AG10803 (cell line): ENCODE measurements around the gene CTNNA1.

Experiments used
- DNase-seq: peaks from one replicate; pipeline ENCODE4 v3.0.0; 2010; ENCODE audit warnings: low read depth
- H3K4me3 ChIP-seq: 2 replicates; pipeline ENCODE4 v1.5.1; 2011; ENCODE audit warnings: mild to moderate bottlenecking, low read length, control low read depth
- CTCF ChIP-seq: conservative IDR thresholded peaks from 2 replicates; pipeline ENCODE4 v1.5.1; 2011; ENCODE audit warnings: mild to moderate bottlenecking, low read length, control low read depth, inconsistent platforms

The CTNNA1 gene

GRCh38 chr5:138853132-138853531 lies 99.9 kb downstream of the CTNNA1 start:
- DNase-seq = no peak
- no peak for TF ChIP-seq CTCF
- H3K4me3 ChIP-seq = no peak overlapping the region

GRCh38 chr5:138867011-138867410 lies 113.8 kb downstream of the CTNNA1 start:
- no peak for DNase-seq
- no peak for TF ChIP-seq CTCF
- no peak overlapping the region for H3K4me3 ChIP-seq

- no peak overlapping the region for H3K4me3 ChIP-seq
- TF ChIP-seq CTCF = no peak
- DNase-seq = no peak
These were observed 115.8 kb downstream of the CTNNA1 start for GRCh38 chr5:138869038-138869437.

GRCh38 chr5:138869763-138870500 lies 116.7 kb downstream of the CTNNA1 start:
- no peak overlapping the region for H3K4me3 ChIP-seq
- no peak for DNase-seq
- no peak for TF ChIP-seq CTCF

- no peak overlapping the region for H3K4me3 ChIP-seq
- no peak for DNase-seq
- no peak for TF ChIP-seq CTCF
These were observed 117.4 kb downstream of the CTNNA1 start for GRCh38 chr5:138870611-138871010.

GRCh38 chr5:138872841-138873465 lies 119.7 kb downstream of the CTNNA1 start:
- no peak overlapping the region for H3K4me3 ChIP-seq
- TF ChIP-seq CTCF = no peak
- DNase-seq = no peak
